BLaER1 (cell line): ENCODE measurements around the gene KDR.

ENCODE experiments used
- H3K27ac ChIP-seq: shearing (Covaris generic); formaldehyde crosslinking; 2 replicates; pipeline ENCODE4 v1.8.1; 2022
- H3K27me3 ChIP-seq: shearing (Covaris generic); formaldehyde crosslinking; 2 replicates; pipeline ENCODE4 v1.8.1; 2022
- H3K36me3 ChIP-seq: shearing (Covaris generic); formaldehyde crosslinking; 2 replicates; pipeline ENCODE4 v1.8.1; 2022
- H3K4me1 ChIP-seq: shearing (Covaris generic); formaldehyde crosslinking; 2 replicates; pipeline ENCODE4 v1.8.1; 2022
- H3K4me2 ChIP-seq: shearing (Covaris generic); formaldehyde crosslinking; 2 replicates; pipeline ENCODE4 v1.8.1; 2022
- H3K4me3 ChIP-seq: shearing (Covaris generic); formaldehyde crosslinking; 2 replicates; pipeline ENCODE4 v1.8.1; 2022
- H3K9ac ChIP-seq: shearing (Covaris generic); formaldehyde crosslinking; 2 replicates; pipeline ENCODE4 v1.8.1; 2022
- H3K9me3 ChIP-seq: shearing (Covaris generic); formaldehyde crosslinking; 2 replicates; pipeline ENCODE4 v1.8.1; 2022
- H4K20me1 ChIP-seq: shearing (Covaris generic); formaldehyde crosslinking; 2 replicates; pipeline ENCODE4 v1.8.1; 2022
- Cebpa-rat ChIP-seq: shearing (Covaris generic); IDR thresholded peaks from 2 replicates; pipeline ENCODE4 v1.8.1; 2022

Gene KDR

DNA sequence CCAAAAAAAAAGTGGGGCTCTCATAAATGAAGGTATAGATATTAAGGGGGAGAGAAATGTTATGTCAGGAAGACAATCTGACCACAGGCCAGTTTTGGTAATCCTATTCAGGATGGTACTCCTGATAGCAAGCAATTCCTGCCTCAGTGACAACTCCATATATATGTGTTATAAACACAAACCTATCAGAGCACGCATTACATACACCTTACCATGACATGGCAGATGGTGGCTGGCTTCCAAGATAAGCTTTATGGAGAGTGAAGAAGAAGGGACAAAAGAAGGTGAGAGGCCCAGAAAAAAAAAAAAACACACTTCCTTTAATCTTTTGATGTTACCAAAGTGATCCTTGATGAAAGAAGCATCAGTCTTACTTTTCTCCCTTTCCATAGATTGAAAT, 29.5 kb upstream of the KDR start:
- Histone ChIP-seq H3K9ac (no peak overlapping the region), H3K27me3 (no peaks in the 10 kb centered on the region), H3K4me2 (no peak overlapping the region), H3K27ac (no peak overlapping the region), H3K36me3 (no peaks in the 10 kb centered on the region), H3K4me1 (peaks cover 9% of the 10 kb centered on the region), H3K4me3 (no peak overlapping the region), H4K20me1 (no peaks in the 10 kb centered on the region), H3K9me3 (no peaks in the 10 kb centered on the region)
- TF ChIP-seq Cebpa-rat: no peak

DNA sequence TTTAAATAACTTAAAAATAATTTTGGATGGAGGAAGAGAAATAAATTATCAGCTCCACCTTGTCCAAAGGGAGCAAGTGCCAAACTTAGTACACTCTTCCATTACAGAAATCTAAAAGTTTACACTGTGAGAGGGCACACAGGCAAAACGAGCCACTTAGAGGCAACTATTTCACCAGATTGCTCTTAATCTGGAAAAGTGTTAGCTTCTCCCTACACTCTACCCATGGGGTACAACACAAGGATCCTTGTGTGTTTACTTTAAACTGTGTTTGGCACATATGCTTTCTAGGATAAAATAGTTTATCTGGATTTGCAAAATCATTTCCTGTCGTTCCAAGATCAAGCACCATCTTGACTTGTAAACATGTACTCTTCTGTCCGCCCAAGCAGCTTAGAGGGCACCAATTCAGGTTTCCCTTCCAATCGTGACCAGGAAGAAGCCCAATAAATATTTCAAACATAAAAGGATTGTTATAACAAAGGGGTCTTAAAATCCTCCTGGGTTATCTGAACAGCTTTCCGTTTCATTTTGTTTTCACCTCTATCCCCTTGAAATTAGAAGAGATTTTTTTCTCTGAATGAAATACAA, 29.0 kb upstream of the KDR start:
- Histone ChIP-seq H3K27ac (no peak overlapping the region), H3K27me3 (no peaks in the 10 kb centered on the region), H3K4me2 (no peak overlapping the region), H3K9me3 (no peaks in the 10 kb centered on the region), H3K9ac (no peak overlapping the region), H4K20me1 (no peaks in the 10 kb centered on the region), H3K4me1 (peaks cover 3% of the 10 kb centered on the region), H3K4me3 (no peak overlapping the region), H3K36me3 (no peaks in the 10 kb centered on the region)
- no peak for TF ChIP-seq Cebpa-rat

DNA sequence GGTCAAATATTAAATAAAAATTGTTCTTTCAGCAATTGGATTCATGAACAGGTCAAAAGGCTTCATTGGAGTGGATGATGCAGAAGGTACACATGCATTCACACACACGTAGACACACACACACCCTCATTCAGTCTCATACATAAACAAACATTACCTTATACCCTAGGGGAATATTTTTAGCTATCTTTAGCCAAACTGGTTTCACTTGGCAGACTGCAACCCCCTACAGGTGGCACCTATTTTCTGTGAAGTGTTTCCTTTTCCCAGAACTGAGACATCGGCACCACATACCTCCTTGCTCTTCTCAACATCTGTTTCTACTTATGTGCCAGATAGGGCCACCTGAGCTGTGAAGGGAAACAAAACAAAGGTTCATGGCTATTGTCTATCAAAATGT, 18.5 kb upstream of the KDR start:
- TF ChIP-seq Cebpa-rat: no peak
- Histone ChIP-seq H3K4me3 (no peak overlapping the region), H3K4me2 (no peak overlapping the region), H3K27me3 (no peaks in the 10 kb centered on the region), H3K27ac (no peak overlapping the region), H3K9ac (no peak overlapping the region), H3K9me3 (no peaks in the 10 kb centered on the region), H3K36me3 (no peaks in the 10 kb centered on the region), H3K4me1 (no peaks in the 10 kb centered on the region), H4K20me1 (no peaks in the 10 kb centered on the region)

DNA sequence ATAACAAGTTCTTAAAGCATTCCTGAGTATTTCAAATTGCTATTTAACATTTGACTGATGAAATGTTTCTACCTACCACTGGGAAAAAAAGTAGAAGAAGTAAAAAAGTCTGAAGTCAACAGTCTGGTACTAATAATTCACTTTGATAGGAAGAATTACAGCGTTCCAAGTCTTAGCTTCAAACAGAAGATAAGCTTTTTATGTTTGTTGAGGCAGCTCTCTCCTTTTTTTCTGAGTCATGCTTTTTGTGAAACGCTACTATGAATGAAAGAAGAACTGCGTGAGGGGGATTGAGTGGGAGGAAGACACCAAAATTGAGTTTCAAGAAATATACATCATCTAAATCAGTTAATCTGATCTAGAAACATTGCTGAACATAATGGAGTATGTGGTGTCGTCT, 13.0 kb upstream of the KDR start:
- Histone ChIP-seq H3K4me3 (no peak overlapping the region), H4K20me1 (no peaks in the 10 kb centered on the region), H3K27ac (no peak overlapping the region), H3K9ac (no peak overlapping the region), H3K4me1 (no peaks in the 10 kb centered on the region), H3K4me2 (no peak overlapping the region), H3K27me3 (no peaks in the 10 kb centered on the region), H3K9me3 (no peaks in the 10 kb centered on the region), H3K36me3 (no peaks in the 10 kb centered on the region)
- no peak for TF ChIP-seq Cebpa-rat

DNA sequence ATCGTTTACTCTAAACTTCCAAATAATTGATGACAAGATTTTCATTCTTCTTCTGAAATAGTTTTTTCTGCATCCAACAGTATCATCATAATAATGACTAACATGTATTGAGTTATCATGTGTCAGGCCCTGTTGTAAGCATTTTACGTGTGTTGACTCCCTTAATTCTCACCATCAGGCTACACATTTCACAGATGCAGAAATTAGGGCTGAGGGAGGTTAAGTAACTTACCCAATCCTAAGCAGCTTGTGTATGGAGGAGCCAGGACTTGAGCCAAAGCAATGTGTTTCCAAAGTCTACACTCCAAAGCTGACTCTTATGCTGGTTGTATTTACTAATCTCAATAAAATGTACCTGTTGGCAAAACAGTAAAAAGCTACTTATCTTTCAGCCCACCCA, 11.2 kb upstream of the KDR start:
- Histone ChIP-seq H3K36me3 (no peaks in the 10 kb centered on the region), H3K27ac (no peak overlapping the region), H3K9ac (no peak overlapping the region), H3K4me1 (no peaks in the 10 kb centered on the region), H4K20me1 (no peaks in the 10 kb centered on the region), H3K9me3 (no peaks in the 10 kb centered on the region), H3K27me3 (no peaks in the 10 kb centered on the region), H3K4me3 (no peak overlapping the region), H3K4me2 (no peak overlapping the region)
- TF ChIP-seq Cebpa-rat: no peak

DNA sequence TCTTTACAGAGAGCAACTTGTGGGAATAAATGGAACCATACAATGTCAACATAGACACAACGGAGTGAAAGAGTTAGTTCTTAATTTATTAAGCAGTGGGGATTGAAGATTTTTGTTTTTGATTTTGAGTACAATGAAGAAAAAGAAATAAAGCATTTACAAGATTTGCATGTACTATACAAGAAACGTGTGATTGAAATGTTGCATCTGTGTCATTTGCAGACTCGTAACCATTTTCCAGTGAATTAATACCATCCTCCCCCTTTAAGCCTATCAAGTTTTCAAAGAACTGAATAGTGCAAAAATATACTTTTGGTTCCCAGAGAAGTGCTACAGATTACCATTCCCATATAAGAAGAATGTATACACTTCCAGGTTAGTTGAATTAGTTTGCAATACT, 8.6 kb upstream of the KDR start:
- no peak overlapping the region for H3K4me3 ChIP-seq
- no peak overlapping the region for H3K9ac ChIP-seq
- H3K4me1 ChIP-seq: no peaks in the 10 kb centered on the region
- no peak overlapping the region for H3K27ac ChIP-seq
- no peak for TF ChIP-seq Cebpa-rat
- no peaks in the 10 kb centered on the region for H3K36me3 ChIP-seq
- no peak overlapping the region for H3K4me2 ChIP-seq
- no peaks in the 10 kb centered on the region for H4K20me1 ChIP-seq
- H3K9me3 ChIP-seq: no peaks in the 10 kb centered on the region
- no peaks in the 10 kb centered on the region for H3K27me3 ChIP-seq

DNA sequence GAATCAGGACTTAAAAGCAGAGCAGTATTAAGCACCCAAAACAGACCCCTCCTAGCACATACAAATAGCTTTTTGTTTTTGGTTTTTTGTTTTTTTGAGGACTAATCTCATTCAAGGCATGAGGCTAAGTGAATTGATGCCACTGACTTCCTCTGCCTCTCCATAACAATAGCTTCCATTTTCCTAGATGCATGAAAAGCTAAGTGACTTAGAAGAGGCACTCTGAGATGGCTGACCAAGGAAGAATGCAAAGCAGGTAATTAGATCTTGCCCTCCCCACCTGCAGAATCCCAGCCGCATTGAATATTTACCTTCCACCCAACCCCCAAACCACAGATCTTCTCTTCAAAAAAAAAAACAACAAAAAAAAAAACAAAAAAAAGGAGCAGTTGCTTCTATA, 7.4 kb upstream of the KDR start:
- Histone ChIP-seq H3K27ac (no peak overlapping the region), H3K9ac (no peak overlapping the region), H3K36me3 (no peaks in the 10 kb centered on the region), H3K9me3 (no peaks in the 10 kb centered on the region), H3K4me1 (no peaks in the 10 kb centered on the region), H3K4me2 (no peak overlapping the region), H4K20me1 (no peaks in the 10 kb centered on the region), H3K27me3 (no peaks in the 10 kb centered on the region), H3K4me3 (no peak overlapping the region)
- TF ChIP-seq Cebpa-rat: no peak

DNA sequence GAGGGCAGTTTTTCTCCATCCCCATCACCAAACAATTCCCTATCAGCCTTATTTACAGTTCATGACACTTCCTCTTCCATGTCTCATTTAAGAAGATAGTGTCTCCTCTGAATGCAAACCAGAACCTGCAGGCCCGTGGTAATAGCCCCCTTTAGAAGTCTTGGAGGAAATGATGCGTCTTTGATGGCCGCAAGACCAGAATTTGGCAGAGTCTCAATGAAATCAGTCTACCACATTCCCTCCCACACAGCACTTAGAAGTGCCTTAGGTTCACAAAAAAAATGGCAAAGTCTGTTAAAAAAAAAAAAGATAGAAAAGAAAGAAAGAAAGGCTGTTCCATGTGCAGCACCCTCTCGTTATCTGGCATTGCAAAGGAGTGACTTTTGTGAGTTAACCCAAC, 2.1 kb upstream of the KDR start:
- Histone ChIP-seq H3K4me2 (no peak overlapping the region), H3K27me3 (no peaks in the 10 kb centered on the region), H4K20me1 (no peaks in the 10 kb centered on the region), H3K27ac (no peak overlapping the region), H3K36me3 (no peaks in the 10 kb centered on the region), H3K9me3 (peaks cover 20% of the 10 kb centered on the region), H3K4me1 (no peaks in the 10 kb centered on the region), H3K9ac (no peak overlapping the region), H3K4me3 (no peak overlapping the region)
- TF ChIP-seq Cebpa-rat: no peak

DNA sequence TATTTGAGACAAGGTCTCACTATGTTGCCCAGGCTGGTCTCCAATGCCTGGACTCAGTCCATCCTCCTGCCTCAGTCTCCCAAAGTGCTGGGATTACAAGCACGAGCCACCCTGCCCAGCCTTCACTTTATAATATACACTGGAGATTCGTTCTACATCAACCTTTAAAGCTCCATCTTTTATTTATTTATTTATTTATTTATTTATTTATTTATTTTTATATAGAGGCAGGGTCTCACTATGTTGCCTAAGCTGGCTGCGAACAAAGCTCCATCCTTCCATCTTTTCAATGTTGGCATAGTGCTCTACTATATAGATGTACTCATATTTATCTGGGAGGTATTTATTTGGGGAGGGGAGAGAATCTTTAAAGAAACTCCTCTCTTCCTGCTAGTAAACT, 1.7 kb upstream of the KDR start:
- no peak overlapping the region for H3K9ac ChIP-seq
- H3K27me3 ChIP-seq: no peaks in the 10 kb centered on the region
- H3K9me3 ChIP-seq: peaks cover 20% of the 10 kb centered on the region
- H3K27ac ChIP-seq: no peak overlapping the region
- no peak for TF ChIP-seq Cebpa-rat
- no peaks in the 10 kb centered on the region for H3K4me1 ChIP-seq
- H4K20me1 ChIP-seq: no peaks in the 10 kb centered on the region
- no peaks in the 10 kb centered on the region for H3K36me3 ChIP-seq
- H3K4me3 ChIP-seq: no peak overlapping the region
- H3K4me2 ChIP-seq: no peak overlapping the region

DNA sequence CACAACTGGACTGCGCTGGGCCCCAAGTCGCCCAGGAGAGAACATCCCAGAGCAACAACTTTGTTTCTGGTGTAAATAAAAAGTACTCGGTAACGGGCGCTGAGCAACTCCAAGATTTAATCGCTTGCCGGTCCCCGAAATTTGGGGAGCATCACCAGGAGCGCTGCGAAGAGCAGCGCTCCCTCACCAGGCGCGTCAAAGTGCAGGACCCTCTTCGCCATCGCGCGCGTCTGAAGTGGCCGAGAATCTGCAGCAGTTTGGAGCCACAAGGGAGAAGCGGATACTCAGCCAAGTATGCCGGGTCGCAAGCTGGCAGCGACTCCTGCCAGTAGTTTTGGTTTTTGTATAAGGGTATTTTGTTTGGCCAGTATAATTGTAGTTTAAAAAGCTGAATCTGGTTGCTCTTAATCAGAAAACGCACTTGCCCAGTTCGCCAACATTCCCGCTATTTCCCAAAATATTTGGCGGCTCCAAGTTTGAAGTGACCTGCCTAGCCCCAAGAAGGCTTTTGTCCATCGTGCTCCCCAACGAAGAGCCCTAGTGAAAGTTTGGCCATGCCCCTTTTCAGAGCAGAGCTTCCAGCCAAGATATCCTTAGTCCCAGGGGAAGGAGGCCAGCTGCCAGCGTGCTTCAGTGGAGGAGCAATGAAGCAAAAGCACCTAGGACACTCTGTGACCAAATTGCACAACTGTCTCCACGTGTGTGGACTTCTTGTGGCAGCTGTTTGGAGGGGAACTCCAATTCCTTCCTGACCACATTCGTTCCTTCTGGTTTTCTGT, 557 bp upstream of the KDR start:
- no peak for TF ChIP-seq Cebpa-rat

More for the DNA sequence above, 557 bp upstream of the KDR start:
- Histone ChIP-seq H3K9ac (no peak overlapping the region), H3K27me3 (no peaks in the 10 kb centered on the region), H3K27ac (no peak overlapping the region), H3K4me3 (no peak overlapping the region), H3K4me1 (no peaks in the 10 kb centered on the region), H3K4me2 (no peak overlapping the region), H3K9me3 (peaks cover 20% of the 10 kb centered on the region), H4K20me1 (no peaks in the 10 kb centered on the region), H3K36me3 (no peaks in the 10 kb centered on the region)
